ENCODE results near the gene NDST4.

The NDST4 gene

GRCh38 chr4:114922592-114922933 is 190.9 kb downstream of the NDST4 start:
- TF ChIP-seq, protein P1, sequence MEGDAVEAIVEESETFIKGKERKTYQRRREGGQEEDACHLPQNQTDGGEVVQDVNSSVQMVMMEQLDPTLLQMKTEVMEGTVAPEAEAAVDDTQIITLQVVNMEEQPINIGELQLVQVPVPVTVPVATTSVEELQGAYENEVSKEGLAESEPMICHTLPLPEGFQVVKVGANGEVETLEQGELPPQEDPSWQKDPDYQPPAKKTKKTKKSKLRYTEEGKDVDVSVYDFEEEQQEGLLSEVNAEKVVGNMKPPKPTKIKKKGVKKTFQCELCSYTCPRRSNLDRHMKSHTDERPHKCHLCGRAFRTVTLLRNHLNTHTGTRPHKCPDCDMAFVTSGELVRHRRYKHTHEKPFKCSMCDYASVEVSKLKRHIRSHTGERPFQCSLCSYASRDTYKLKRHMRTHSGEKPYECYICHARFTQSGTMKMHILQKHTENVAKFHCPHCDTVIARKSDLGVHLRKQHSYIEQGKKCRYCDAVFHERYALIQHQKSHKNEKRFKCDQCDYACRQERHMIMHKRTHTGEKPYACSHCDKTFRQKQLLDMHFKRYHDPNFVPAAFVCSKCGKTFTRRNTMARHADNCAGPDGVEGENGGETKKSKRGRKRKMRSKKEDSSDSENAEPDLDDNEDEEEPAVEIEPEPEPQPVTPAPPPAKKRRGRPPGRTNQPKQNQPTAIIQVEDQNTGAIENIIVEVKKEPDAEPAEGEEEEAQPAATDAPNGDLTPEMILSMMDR (IDR thresholded peaks at IDR 0.05; ENCODE audit: low read depth, low read length), result no peak
- no peak for DNase-seq (ENCODE audit: low read depth in 2 of 2)
- no peak overlapping the region for H3K4me3 ChIP-seq (replicated peaks in 1 of 2; ENCODE audit: low read depth in 2 of 2, low read length in 2 of 2)

GRCh38 chr4:114921790-114922591 is 191.4 kb downstream of the NDST4 start:
- no peak for DNase-seq (ENCODE audit: low read depth in 2 of 2)
- no peak overlapping the region for H3K4me3 ChIP-seq (replicated peaks in 1 of 2; ENCODE audit: low read depth in 2 of 2, low read length in 2 of 2)
- TF ChIP-seq, protein P1 (IDR thresholded peaks at IDR 0.05; ENCODE audit: low read depth, low read length), result no peak

DNA sequence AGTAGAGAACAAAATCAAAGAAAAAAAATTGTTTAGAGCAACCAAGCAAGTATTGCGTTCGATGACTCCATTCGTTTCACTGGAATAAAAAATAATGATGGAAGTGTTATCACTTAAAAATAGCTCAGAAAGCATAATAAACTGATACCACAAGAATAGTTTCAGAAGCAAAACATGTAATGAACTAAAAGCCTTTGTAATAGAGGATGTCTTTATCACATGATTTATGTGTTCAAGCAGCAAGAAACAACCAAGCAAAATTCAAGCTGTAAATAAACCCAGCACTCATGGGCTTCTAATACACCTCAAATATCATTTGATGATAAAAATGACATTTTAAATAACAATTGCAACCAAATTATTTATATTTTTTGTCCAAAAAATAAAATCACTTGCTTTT is 192.2 kb downstream of the NDST4 start:
- TF ChIP-seq, protein P1 (IDR thresholded peaks at IDR 0.05; ENCODE audit: low read depth, low read length), result no peak
- no peak for DNase-seq (ENCODE audit: low read depth in 2 of 2)
- no peak overlapping the region for H3K4me3 ChIP-seq (replicated peaks in 1 of 2; ENCODE audit: low read depth in 2 of 2, low read length in 2 of 2)

- TF ChIP-seq, protein P1 (IDR thresholded peaks at IDR 0.05; ENCODE audit: low read depth, low read length), result no peak
- no peak for DNase-seq (ENCODE audit: low read depth in 2 of 2)
Observed at GRCh38 chr4:114911111-114911510, 202.3 kb downstream of the NDST4 start.

GRCh38 chr4:114907568-114907967 is 205.9 kb downstream of the NDST4 start:
- no peak for DNase-seq (ENCODE audit: low read depth in 2 of 2)
- TF ChIP-seq, protein P1 (IDR thresholded peaks at IDR 0.05; ENCODE audit: low read depth, low read length), result no peak
- H3K4me3 ChIP-seq (replicated peaks in 1 of 2; ENCODE audit: low read depth in 2 of 2, low read length in 2 of 2), result no peak overlapping the region

More at GRCh38 chr4:114911111-114911510, 202.3 kb downstream of the NDST4 start:
- H3K4me3 ChIP-seq (replicated peaks in 1 of 2; ENCODE audit: low read depth in 2 of 2, low read length in 2 of 2), result no peak overlapping the region

GRCh38 chr4:114905017-114905416 is 208.4 kb downstream of the NDST4 start:
- DNase-seq (ENCODE audit: low read depth in 2 of 2), result no peak
- no peak overlapping the region for H3K4me3 ChIP-seq (replicated peaks in 1 of 2; ENCODE audit: low read depth in 2 of 2, low read length in 2 of 2)
- TF ChIP-seq, protein P1 (IDR thresholded peaks at IDR 0.05; ENCODE audit: low read depth, low read length), result no peak

GRCh38 chr4:114900934-114901333 is 212.5 kb downstream of the NDST4 start:
- no peak for DNase-seq (ENCODE audit: low read depth in 2 of 2)
- TF ChIP-seq, protein P1 (IDR thresholded peaks at IDR 0.05; ENCODE audit: low read depth, low read length), result no peak

More at GRCh38 chr4:114900934-114901333, 212.5 kb downstream of the NDST4 start:
- H3K4me3 ChIP-seq (replicated peaks in 1 of 2; ENCODE audit: low read depth in 2 of 2, low read length in 2 of 2), result no peak overlapping the region

All from cardiac fibroblast (primary cell).